Thymus (tissue), 11 donors: Measurements from ENCODE around the gene GNLY. TPM values are rescaled to one million over a fixed set of nuclear protein-coding genes. Genes with fewer than 3 reads are reported as not detected.
"Not testable (repeated sequence)": the region's sequence is repeated elsewhere in the genome, so short reads cannot be mapped to it uniquely, and the experiment has no call there.

Experiments used
- DNase-seq, 9 donors: peaks; one replicate each; pipeline ENCODE4 v3.0.0-alpha.2; 2013; ENCODE audit warnings: low spot score in 9 of 9, low read depth in 6 of 9, missing footprints in 1 of 9
- H3K27ac ChIP-seq, 2 donors: one replicate each; pipeline ENCODE4 v1.5.1; 2013; ENCODE audit warnings: control low read depth in 1 of 2, low read depth in 1 of 2, low read length in 1 of 2, mild to moderate bottlenecking in 1 of 2, moderate library complexity in 1 of 2
- H3K27me3 ChIP-seq, 2 donors: one replicate each; pipeline ENCODE4 v1.5.1; 2013; ENCODE audit warnings: low read length in 1 of 2; ENCODE audit not compliant: control insufficient read depth in 2 of 2, insufficient read depth in 1 of 2
- H3K36me3 ChIP-seq, 2 donors: one replicate each; pipeline ENCODE4 v1.5.1; 2013; ENCODE audit warnings: low read length in 1 of 2, mild to moderate bottlenecking in 1 of 2, moderate library complexity in 1 of 2; ENCODE audit not compliant: control insufficient read depth in 2 of 2, insufficient read depth in 2 of 2
- H3K4me1 ChIP-seq, 2 donors: one replicate each; pipeline ENCODE4 v1.5.1; 2013; ENCODE audit warnings: low read length in 2 of 2; ENCODE audit not compliant: control insufficient read depth in 2 of 2, insufficient read depth in 2 of 2
- H3K4me3 ChIP-seq, 2 donors: one replicate each; pipeline ENCODE4 v1.5.1; 2013; ENCODE audit warnings: low read length in 2 of 2, control low read depth in 1 of 2, mild to moderate bottlenecking in 1 of 2
- H3K9me3 ChIP-seq, 2 donors: one replicate each; pipeline ENCODE4 v1.5.1; 2013; ENCODE audit warnings: low read length in 1 of 2, mild to moderate bottlenecking in 1 of 2; ENCODE audit not compliant: control insufficient read depth in 2 of 2, insufficient read depth in 1 of 2
- WGBS: extraction: QIAGEN DNeasy Blood & Tissue Kit; methylation state at CpG from one replicate; pipeline ENCODE4 v1.1.7; 2013; 5-methylcytosine and 5-hydroxymethylcytosine counted together
- polyA plus RNA-seq: library from polyadenylated mRNA; stranded (reverse); fragments of 200-250 nt; gene quantifications from one replicate; pipeline ENCODE4 v1.2.3, GENCODE V29; 2013
- total RNA-seq: library from RNA; stranded (reverse); fragments of 120-200 nt; gene quantifications from one replicate; pipeline ENCODE4 v1.2.4, GENCODE V29; 2013
- donor health status: healthy.

GNLY gene
- total and polyA plus RNA-seq, 2 donors, result 1.7 to 7.0 TPM

GRCh38 chr2:85709401-85709811, 15.2 kb downstream of the GNLY start:
- H3K27me3 ChIP-seq, result no peaks in the 10 kb centered on the region
- 69% methylated on average over 4 of the region's 4 CpGs for WGBS
- H3K4me1 ChIP-seq, result peaks cover 0 to 32% of the 10 kb centered on the region in 2 donors
- H3K36me3 ChIP-seq, result no peaks in the 10 kb centered on the region
- no peak for DNase-seq
- no peaks in the 10 kb centered on the region for H3K9me3 ChIP-seq
- no peak overlapping the region for H3K27ac ChIP-seq
- H3K4me3 ChIP-seq, result no peak overlapping the region

- no peaks in the 10 kb centered on the region for H3K9me3 ChIP-seq
- no peaks in the 10 kb centered on the region for H3K27me3 ChIP-seq
- H3K36me3 ChIP-seq, result no peaks in the 10 kb centered on the region
- H3K4me1 ChIP-seq, result peaks cover 0 to 31% of the 10 kb centered on the region in 2 donors
- no peak for DNase-seq
- no peak overlapping the region for H3K27ac ChIP-seq
- H3K4me3 ChIP-seq, result no peak overlapping the region
- WGBS, result 92% methylated on average over 19 of the region's 19 CpGs
These were observed 16.8 kb downstream of the GNLY start for GRCh38 chr2:85710687-85711577.

- Histone ChIP-seq H3K27me3 (no peaks in the 10 kb centered on the region), H3K36me3 (no peaks in the 10 kb centered on the region), H3K4me1 (peaks cover 0 to 36% of the 10 kb centered on the region in 2 donors), H3K4me3 (no peak overlapping the region), H3K27ac (no peak overlapping the region), H3K9me3 (no peaks in the 10 kb centered on the region)
- 97% methylated on average over 8 of the region's 8 CpGs for WGBS
- DNase-seq, result no peak
These were observed 17.5 kb downstream of the GNLY start for GRCh38 chr2:85711578-85712060.

DNA sequence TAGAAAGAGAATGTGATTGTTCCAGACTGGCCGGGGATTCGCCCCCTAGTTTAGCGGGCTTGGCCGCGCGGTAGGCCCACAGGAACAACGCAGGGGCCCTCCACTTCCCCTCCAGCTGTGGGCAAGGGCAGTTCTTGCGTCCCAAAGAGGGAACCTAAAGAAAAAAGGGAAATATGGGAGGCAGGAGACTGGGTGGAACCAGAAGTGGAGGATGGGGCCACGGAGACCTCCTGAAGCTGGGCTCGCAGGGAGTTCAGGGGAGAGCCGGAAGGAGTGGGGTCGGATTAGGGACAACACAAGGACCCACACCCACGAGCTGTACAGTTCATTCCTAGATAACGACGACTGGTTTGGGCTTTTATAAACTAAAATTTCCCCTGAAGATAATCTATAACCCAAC, 18.2 kb downstream of the GNLY start:
- DNase-seq, result no peak

GRCh38 chr2:85712849-85713612, 18.9 kb downstream of the GNLY start:
- no peak overlapping the region for H3K27ac ChIP-seq
- H3K9me3 ChIP-seq, result no peaks in the 10 kb centered on the region
- H3K4me3 ChIP-seq, result no peak overlapping the region
- H3K27me3 ChIP-seq, result no peaks in the 10 kb centered on the region
- DNase-seq, result no peak
- peaks cover 0 to 33% of the 10 kb centered on the region in 2 donors for H3K4me1 ChIP-seq
- H3K36me3 ChIP-seq, result no peaks in the 10 kb centered on the region
- WGBS, result 94% methylated on average over 9 of the region's 9 CpGs

More for the DNA sequence above, 18.2 kb downstream of the GNLY start:
- Histone ChIP-seq H3K9me3 (no peaks in the 10 kb centered on the region), H3K4me1 (peaks cover 0 to 33% of the 10 kb centered on the region in 2 donors), H3K27me3 (no peaks in the 10 kb centered on the region), H3K36me3 (no peaks in the 10 kb centered on the region), H3K4me3 (no peak overlapping the region), H3K27ac (no peak overlapping the region)
- WGBS, result 47% methylated on average over 15 of the region's 15 CpGs

DNA sequence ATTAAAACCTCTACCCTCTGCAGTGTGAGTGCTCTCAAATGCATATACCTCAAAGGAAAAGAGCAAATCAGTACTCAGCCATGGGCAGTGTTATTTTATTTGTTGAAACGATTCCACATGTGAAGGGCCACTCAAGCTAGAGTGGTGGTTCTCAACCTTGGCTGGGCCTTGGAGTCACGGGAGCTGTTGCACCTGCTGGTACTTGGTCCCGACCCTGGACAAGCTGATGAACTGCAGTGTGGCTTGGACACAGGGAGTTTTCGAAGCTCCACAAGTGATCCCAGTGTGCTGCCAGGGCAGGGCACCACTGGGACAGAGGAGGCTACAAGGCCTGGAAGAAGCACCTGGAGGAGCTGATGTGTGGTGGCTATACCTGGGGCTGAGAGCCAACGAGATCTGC, 19.7 kb downstream of the GNLY start:
- Histone ChIP-seq H3K36me3 (no peaks in the 10 kb centered on the region), H3K4me1 (peaks cover 0 to 33% of the 10 kb centered on the region in 2 donors), H3K27ac (no peak overlapping the region), H3K27me3 (no peaks in the 10 kb centered on the region), H3K4me3 (no peak overlapping the region), H3K9me3 (no peaks in the 10 kb centered on the region)
- WGBS, result 97% methylated on average over 5 of the region's 5 CpGs
- no peak for DNase-seq

- not testable (repeated sequence) for H3K36me3 ChIP-seq, DNase-seq, H3K27me3 ChIP-seq, H3K9me3 ChIP-seq, H3K4me3 ChIP-seq, H3K27ac ChIP-seq
- WGBS, result 97% methylated on average over 7 of the region's 7 CpGs
- H3K4me1 ChIP-seq, result peaks cover 0 to 33% of the 10 kb centered on the region in 2 donors
These were observed 20.3 kb downstream of the GNLY start for GRCh38 chr2:85714421-85714820.

GRCh38 chr2:85714841-85715240, 20.7 kb downstream of the GNLY start:
- no peak overlapping the region for H3K27ac ChIP-seq
- peaks cover 0 to 33% of the 10 kb centered on the region in 2 donors for H3K4me1 ChIP-seq
- 30% methylated on average over 8 of the region's 8 CpGs for WGBS
- no peak for DNase-seq
- H3K4me3 ChIP-seq, result no peak overlapping the region
- no peaks in the 10 kb centered on the region for H3K36me3 ChIP-seq
- H3K9me3 ChIP-seq, result no peaks in the 10 kb centered on the region
- H3K27me3 ChIP-seq, result no peaks in the 10 kb centered on the region

- Histone ChIP-seq H3K9me3 (no peaks in the 10 kb centered on the region), H3K4me1 (peaks cover 0 to 24% of the 10 kb centered on the region in 2 donors), H3K27ac (no peak overlapping the region), H3K27me3 (no peaks in the 10 kb centered on the region), H3K36me3 (no peaks in the 10 kb centered on the region), H3K4me3 (no peak overlapping the region)
- no peak for DNase-seq
- 74% methylated on average over 13 of the region's 13 CpGs for WGBS
These were observed 22.3 kb downstream of the GNLY start for GRCh38 chr2:85716346-85716914.
